D721Med (cell line): ENCODE measurements around the gene ISM2.
"Not testable (repeated sequence)": the region's sequence is repeated elsewhere in the genome, so short reads cannot be mapped to it uniquely, and the experiment has no call there.

ENCODE experiments used
- DNase-seq: peaks from one replicate; pipeline ENCODE4 v3.0.0; 2011; ENCODE audit warnings: low spot score; ENCODE audit not compliant: insufficient read length
- FAIRE-seq: peaks from 2 replicates; lab custom pipeline; 2011; peaks lifted over from hg19 to GRCh38; lab: Jason Lieb, UNC
- CTCF ChIP-seq: IDR thresholded peaks from 2 replicates; pipeline ENCODE4 v1.5.1; 2012; ENCODE audit warnings: mild to moderate bottlenecking, control low read depth; ENCODE audit not compliant: insufficient read depth; ENCODE audit errors: missing control alignments

Gene ISM2

GRCh38 chr14:77541905-77542304 lies 43.3 kb upstream of the ISM2 start:
- TF ChIP-seq CTCF: no peak
- DNase-seq: no peak
- no peak for FAIRE-seq

- not testable (repeated sequence) for FAIRE-seq, DNase-seq
Observed at GRCh38 chr14:77536951-77537350, 38.3 kb upstream of the ISM2 start.

- TF ChIP-seq CTCF: no peak
- FAIRE-seq (no peak), DNase-seq (no peak)
Observed at GRCh38 chr14:77531071-77531470, 32.5 kb upstream of the ISM2 start.

- TF ChIP-seq CTCF: no peak
- FAIRE-seq (no peak), DNase-seq (no peak)
Observed at GRCh38 chr14:77529963-77530362, 31.3 kb upstream of the ISM2 start.

- no peak for TF ChIP-seq CTCF
- no peak for DNase-seq
- no peak for FAIRE-seq
Observed at GRCh38 chr14:77529213-77529612, 30.6 kb upstream of the ISM2 start.

- DNase-seq, FAIRE-seq: not testable (repeated sequence)
Observed at GRCh38 chr14:77528701-77529100, 30.1 kb upstream of the ISM2 start.

GRCh38 chr14:77526266-77526665 lies 27.6 kb upstream of the ISM2 start:
- FAIRE-seq (no peak), DNase-seq (no peak)
- no peak for TF ChIP-seq CTCF

- DNase-seq: no peak
- no peak for TF ChIP-seq CTCF
- no peak for FAIRE-seq
Observed at GRCh38 chr14:77524536-77524935, 25.9 kb upstream of the ISM2 start.
